Right renal pelvis (tissue), 4 donors: Measurements from ENCODE around the gene KLHL3. TPM values are rescaled to one million over a fixed set of nuclear protein-coding genes. Genes with fewer than 3 reads are reported as not detected.

Source experiments
- DNase-seq, 4 donors: peaks; one replicate each; pipeline ENCODE4 v3.0.0-alpha.2; 2013; ENCODE audit warnings: low read depth in 4 of 4, low spot score in 3 of 4, missing footprints in 1 of 4
- polyA plus RNA-seq, 4 donors: library from polyadenylated mRNA; unstranded; fragments of 120-200 nt; gene quantifications; one replicate each; pipeline ENCODE4 v1.2.1, GENCODE V29; 2013; ENCODE audit not compliant: insufficient read length in 4 of 4

The KLHL3 gene
- polyA plus RNA-seq, 4 donors: 13.5 to 18.8 (median 18.4) TPM

GRCh38 chr5:137592317-137592716 is 143.6 kb downstream of the KLHL3 start:
- DNase-seq: no peak

GRCh38 chr5:137589185-137589584 is 146.7 kb downstream of the KLHL3 start:
- DNase-seq: no peak

DNA sequence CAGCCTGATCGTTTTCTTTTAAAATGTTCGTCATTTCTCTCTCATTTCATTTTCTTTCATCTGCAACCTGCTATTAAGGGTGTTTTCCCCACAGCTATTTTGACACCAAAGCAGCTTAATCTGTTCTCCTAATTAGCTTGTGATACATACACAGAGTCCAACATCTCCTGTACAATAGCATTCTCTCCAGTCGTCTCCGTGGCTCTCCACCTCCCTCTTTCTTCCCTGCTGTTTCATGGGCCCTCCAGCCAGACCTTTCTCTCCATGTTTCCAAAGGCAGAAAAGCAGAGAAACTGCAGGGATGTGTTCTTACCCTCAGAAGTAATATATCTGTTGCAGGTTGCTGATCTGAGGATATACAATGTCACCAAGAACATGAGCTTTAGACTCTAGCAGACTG is 148.0 kb downstream of the KLHL3 start:
- no peak for DNase-seq

DNA sequence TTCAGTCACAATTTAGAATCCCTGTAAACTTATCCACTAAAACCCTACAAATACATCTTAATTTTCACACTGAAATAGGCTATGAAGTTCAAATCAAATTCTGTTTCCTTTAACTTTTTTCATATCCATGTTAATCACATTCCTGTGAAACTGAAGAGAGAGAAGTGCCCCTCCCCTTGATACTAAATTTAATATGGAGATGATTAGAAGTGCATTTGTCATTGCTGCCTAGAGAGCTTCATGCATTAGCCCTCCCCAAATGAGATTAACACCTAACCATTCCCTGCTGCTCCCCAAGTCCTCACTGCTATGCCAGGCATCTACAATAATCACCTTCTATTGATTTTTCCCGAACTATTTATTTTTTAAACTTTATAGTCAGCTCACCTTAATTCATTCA is 151.6 kb downstream of the KLHL3 start:
- DNase-seq: no peak

- no peak for DNase-seq
Measured at GRCh38 chr5:137583129-137583528, 152.8 kb downstream of the KLHL3 start.

DNA sequence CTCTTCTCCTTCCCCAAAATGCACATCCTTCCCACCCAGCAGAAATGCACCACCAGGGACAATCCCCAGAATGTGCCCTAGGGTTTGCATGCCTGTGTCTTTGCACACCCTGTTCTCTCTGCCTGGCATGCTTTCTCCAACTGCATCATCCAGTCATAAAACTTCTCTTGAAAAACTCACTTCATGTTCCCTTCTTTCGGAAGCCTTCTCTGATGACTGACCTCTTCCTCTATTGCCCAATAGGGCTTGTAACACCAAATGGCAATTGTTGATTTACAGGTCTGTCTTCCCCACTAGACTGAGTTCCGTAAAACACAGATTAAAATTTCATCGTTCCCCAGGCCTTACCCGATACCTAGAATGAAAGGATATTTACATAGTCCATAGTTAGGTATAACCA is 153.7 kb downstream of the KLHL3 start:
- DNase-seq: no peak

DNA sequence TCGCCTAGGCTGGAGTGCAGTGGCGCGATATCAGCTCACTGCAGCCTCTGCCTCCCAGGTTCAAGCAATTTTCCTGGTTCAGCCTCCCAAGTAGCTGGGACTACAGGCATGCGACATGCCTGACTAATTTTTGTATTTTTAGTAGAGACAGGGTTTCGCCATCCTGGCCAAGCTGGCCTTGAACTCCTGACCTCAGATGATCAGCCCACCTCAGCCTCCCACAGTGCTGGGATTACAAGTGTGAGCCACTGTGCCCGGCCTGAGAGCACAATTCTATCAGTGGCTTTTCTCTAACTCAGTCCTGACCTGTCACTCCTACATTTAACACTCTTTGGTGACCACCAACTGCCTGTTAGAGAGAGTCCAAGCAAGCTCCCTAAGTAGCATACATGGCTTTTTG is 154.1 kb downstream of the KLHL3 start:
- DNase-seq: no peak

GRCh38 chr5:137580030-137580429 is 155.9 kb downstream of the KLHL3 start:
- no peak for DNase-seq

DNA sequence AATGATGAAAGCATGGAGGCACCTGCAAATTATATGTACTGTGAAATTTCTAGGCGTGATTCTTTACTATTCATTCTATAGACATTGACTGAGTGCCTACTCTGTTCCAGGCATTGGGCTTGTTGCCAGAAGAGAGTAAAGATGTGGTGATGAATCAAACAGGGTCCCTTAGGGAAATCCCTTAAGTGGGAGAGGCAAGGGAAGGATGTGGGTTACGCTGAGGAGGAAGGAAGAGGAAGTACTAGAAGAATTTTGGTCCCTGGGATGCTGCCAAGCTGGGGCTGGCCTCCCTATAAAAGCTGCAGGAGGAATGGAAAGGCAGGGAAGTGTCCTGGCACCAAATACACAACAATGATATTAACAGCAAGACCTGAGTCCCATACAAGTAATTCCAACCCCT is 160.0 kb downstream of the KLHL3 start:
- DNase-seq: no peak

DNA sequence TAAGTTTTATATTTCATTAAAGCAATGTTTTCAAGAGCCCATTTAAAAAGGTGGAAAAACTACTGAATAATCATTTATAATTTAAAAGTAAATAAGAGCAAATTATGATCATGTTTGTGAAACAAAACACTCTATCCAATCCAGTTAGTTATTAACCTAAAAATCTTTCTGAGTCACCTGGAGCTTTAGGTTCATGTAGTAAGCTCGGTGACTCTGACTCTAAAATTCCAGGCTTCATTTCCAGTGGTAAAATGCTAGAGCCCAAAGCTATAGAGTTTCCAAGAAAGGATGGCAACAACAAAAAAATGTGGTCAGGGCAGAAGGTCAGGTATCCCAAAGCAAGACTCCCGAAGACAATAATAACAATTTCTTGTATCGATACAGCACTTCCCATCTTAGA is 160.7 kb downstream of the KLHL3 start:
- no peak for DNase-seq

DNA sequence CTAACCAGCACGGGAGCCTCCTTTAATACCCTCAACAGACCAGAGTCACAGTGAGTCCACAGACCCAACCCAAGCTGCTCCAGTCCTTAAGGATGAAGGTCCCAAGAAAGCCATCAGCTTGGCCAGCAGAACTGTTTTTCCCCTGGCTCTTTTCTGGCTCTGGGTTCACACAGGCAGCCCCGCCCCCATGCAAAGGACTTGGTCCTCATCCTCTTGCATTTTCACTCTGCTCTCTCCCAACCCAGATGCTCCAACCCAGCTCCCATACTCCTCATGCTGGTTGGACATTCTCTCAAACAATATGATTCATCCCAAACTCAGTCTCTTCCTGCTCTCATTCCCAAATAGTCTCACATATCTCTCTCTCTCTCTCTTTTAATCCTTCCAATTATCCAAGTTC is 162.5 kb downstream of the KLHL3 start:
- no peak for DNase-seq

DNA sequence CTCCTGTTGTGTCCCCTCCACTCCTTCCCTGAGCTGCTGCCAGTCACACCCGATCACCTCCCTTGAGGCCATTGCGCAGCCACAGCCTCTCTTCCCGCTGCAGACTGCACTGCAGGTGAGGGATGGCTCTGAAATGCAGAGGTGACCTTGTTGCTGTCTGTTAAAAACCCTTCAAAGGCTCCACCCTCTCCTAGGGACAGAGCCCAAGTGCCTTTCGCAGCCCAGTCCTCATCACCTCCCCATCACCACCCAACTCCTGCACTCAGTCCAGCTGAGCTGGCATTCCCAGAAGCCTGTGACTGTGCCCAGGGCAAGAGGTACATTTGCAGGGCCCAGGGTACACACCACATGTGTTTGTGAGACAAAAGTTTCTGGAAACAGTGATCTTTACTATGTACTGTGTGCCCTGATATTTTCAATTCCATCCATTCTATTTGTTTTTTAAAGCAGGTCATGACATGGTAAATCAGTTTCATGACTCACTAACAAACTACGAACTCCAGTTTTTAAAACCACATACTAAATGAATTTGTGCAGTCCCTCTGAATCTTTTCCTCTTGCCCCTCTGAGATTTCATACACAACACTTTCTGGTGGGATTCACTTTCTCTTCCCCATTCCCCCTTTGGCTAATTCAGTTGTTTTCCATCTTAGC is 163.7 kb downstream of the KLHL3 start:
- no peak for DNase-seq

DNA sequence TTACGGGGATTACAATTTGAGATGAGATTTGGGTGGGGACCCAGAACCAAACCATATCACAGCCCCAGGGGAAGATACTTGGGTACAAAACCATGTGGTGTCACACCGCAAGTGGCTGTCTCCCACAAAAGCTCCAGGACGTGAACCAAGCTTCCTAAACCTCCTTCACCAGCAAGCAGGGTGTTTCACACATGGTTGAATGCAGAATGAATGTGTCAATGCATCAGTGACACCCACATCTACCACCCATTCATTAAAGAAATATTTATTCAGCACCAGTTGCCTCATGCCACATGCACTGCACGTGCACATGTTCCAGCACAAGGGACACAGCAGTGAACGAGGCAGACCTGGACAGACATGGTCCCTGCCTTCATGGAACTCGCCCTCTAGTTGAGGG is 165.8 kb downstream of the KLHL3 start:
- no peak for DNase-seq

Other genes starting within 250 kb of the KLHL3 start
- gene SPOCK1, start 236.8 kb downstream of the KLHL3 start, polyA plus RNA-seq: 10 to 100 TPM in 2 of 4 donors, 1 to 10 TPM in 2; 8.9 to 11.3 (median 9.8) TPM
- gene HNRNPA0, start 18.3 kb upstream of the KLHL3 start, polyA plus RNA-seq: 10 to 100 TPM; 68.2 to 81.1 (median 77.2) TPM
- 1 to 10 TPM; 1.4 to 1.7 (median 1.6) TPM for gene MYOT, start 131.8 kb upstream of the KLHL3 start, polyA plus RNA-seq
- gene PKD2L2, start 153.4 kb upstream of the KLHL3 start, polyA plus RNA-seq: under 1 TPM; 0.25 to 0.41 (median 0.31) TPM